Bone marrow (tissue), 2 donors: Measurements from ENCODE around the gene GPR15LG.
A peak's percentile ranks its signal among the peaks of the same experiment; 100 is the strongest.

ENCODE experiments used
- DNase-seq, 2 donors: peaks; one replicate each; lab custom pipeline; 2025; lab: John Stamatoyannopoulos, UW

Gene GPR15LG

DNA sequence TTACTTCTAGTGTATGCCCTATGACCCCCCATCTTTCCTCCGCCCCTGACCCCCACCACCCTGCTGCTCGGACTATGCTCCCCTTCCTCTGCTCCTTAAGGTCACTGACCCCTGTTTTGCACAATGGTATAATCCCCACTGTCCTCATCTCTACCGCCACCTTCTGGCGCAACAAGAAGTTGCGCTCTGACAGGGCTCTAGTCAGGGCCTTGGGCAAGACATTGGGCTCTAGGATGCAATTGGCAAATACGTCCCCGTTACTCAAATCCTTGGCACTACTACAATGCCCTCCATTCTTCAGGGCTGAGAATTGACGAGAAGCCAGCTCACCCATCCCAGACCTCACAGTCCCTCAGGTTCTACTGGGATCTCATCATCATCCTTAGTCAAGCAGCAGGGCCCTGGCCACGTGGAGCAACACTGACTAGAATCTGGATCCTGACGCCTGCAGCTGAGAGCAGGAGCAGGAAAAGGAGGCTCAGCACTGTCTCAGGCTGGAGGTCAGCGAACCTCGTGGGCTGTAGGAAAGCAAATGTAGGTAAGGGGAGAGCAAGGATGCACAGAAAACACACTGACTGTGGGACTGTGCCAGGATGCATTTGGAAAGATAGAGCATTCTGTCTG lies 41.1 kb downstream of the GPR15LG start:
- peak in 1 of 2 donors; percentile 16 for DNase-seq

DNA sequence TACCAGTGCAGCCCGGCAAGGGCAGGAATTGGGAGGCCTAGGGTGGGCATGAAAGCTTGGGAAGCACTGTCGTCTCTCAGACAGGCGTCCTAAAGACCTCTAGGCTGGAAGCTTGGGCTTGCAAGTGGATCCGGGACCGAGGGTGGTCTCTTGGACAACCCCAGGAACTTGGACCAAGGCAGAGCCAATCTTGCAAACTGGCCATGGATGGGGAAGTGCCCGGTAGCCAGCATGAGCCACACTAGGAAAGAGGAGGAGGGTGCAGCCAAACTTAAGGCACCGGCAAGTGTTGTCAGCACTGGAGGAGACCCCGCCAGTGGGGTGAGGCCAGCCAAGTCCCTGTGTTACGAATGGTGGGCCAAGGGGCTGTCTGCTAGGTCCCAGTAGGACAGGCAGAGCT lies 43.2 kb downstream of the GPR15LG start:
- DNase-seq: no peak

DNA sequence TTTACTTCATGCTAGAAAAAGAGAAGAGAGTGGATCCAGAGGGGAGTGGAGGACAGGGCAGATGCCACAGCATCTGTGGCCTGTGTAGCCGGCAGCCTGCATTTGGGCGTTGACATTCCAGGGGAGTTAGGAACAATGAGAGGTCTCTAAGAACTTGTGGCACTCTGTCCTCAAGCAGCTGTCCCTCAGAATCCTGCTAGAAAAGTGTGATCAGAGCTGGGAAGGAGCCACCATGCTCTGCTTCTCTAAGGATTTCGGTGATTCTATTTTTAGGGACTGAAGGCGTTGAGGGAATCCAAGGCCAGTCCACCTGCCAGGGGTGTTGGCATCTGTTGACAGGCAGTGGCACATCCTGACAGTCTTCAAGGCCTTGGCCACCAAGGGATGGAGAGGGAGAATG lies 44.1 kb downstream of the GPR15LG start:
- DNase-seq: no peak

- no peak for DNase-seq
These were observed 48.3 kb downstream of the GPR15LG start for GRCh38 chr10:84221916-84222315.

DNA sequence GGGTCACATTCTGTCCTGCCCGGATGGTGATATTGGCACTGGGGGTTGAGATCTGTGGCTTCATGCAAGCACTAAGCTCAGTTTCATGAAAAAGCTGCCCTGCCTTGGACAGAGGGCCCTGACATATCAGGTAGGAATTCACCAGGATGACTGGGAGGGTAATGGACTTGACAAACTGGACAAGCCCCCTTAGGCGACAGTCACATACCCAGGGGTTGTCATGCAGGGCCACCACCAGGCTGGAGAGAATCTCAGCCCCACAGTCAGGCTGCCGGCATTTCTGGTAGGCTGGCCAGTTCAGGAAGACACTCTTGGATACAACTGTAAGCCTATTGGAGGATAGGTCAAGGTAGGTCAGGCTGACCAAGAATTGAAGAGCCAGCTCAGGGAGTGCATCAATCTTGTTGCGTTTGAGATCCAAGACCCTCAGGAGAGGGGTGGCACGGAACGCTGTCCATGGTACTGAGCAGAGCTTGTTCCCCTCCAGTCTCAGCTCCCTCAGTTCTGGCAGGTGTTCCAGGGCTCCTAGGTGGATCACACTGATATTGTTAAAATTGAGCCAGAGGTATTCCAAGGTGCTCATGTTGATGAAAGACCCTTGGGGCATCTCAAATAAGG lies 50.9 kb downstream of the GPR15LG start:
- no peak for DNase-seq

DNA sequence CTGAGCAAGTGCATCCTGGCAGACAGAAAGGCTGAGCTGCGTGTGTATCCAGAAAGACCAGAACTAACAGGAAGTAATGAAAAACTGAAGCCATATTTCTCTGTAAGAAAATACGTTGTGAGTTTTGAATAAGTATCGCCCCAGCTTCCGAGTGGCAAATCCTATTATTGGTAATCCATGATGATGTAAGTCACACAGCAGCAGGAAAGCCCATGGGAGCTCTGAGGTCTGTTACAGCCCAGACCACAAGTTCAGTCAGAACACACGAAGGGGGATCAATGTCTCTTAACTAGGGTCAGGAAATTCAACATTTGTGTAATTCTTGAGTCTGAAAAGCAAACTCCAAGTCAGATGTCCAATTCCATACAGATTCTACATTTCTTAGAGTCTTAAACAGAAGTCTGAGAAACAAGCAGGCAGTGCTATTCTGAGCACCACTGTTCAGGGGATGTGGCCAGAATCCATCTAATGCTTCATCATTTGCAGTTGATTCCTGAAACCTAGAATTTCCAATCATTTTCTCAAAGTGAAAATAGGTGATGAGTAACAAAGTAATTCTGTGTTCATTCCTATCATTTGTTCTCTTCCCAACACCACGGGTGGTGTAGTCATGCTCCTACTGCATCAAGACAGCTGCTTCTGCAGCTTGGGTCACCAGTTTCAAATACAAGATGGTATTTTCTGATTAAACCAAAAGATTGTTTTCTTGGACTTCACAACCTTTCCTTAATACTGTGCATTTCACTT lies 52.0 kb downstream of the GPR15LG start, which contains the start of gene LRIT2:
LRIT2 (minus strand) TSS at position 118 of the 747 bp plus-strand sequence; CDS start at position 94, 24 bp downstream.
- no peak for DNase-seq

DNA sequence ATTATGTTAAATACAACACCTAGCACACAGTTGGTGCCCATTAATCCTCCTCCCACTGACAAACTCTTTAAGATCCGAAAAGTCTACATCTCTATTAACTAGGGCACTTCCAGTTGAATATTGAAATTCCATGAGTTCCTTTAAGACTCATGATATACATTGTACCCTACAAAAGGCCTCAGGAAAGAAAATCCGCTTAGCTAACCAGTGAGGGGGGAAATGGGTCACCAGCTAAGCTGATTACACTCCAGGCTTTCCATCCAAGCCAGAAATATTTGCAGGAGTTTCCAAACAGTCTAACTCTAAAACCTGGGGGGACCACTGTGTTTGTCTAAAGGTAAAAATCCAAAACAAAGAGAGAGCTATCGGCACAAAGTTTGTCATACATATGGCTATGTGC lies 53.0 kb downstream of the GPR15LG start:
- no peak for DNase-seq

GRCh38 chr10:84227810-84228209 lies 54.2 kb downstream of the GPR15LG start:
- no peak for DNase-seq

- DNase-seq: no peak
These were observed 56.8 kb downstream of the GPR15LG start for GRCh38 chr10:84230359-84230758.

DNA sequence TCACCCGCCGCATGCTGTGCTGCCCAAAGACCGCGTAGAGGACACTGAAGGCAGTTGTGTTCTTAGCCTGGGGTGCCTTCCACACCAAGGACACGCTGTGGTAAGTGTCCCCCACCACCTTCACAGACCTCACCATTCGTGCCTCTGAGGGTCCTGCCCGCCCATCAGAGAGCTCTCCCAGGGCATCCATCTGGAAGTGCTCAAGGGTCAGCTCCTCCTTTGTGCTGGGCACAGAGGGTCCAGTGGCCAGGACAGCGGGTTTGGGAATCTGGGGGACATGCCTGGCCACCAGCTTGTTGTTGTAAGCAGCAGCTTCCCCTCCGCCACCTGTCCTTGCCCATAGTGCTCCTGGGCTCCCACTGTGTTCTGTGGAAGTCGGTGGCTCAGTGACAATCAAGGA lies 58.8 kb downstream of the GPR15LG start:
- no peak for DNase-seq

DNA sequence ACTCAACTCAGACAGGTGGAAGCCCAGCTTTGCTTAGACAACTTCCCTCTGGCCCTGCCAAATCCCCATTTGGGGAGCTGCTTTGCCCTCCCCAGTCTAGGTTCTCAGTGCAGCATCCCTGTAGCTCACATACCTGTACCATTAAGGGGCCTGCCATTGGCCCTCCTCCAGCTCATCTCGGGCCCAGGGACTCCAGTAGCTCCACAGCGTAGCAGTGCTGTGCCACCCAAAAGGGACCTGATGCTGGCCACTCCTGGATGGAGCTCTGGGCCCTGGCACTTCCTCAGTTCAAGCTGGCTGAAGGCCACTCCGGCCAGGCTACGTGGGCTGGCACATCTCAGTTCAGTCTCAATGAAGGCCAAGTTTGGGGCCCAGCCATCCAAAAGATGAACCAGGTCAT lies 60.3 kb downstream of the GPR15LG start:
- DNase-seq: no peak

GRCh38 chr10:84234479-84234878 lies 60.9 kb downstream of the GPR15LG start:
- no peak for DNase-seq
